COLO668 (cell line): ENCODE data around the gene MPND.

Source experiments
- DNase-seq: peaks from one replicate; lab custom pipeline; 2025; ENCODE audit not compliant: unreplicated experiment; lab: John Stamatoyannopoulos, UW

The MPND gene

GRCh38 chr19:4343370-4344307 lies at the start of gene MPND:
Gene MPND (plus strand): TSS chr19:4343562. CDS start chr19:4343594, 32 bp downstream.
- DNase-seq = peak; percentile 92

- no peak for DNase-seq
These were observed 49.0 kb upstream of the MPND start for GRCh38 chr19:4294389-4294788.

GRCh38 chr19:4295972-4296771 lies 47.2 kb upstream of the MPND start:
- no peak for DNase-seq

GRCh38 chr19:4297901-4298809 lies 45.2 kb upstream of the MPND start:
- DNase-seq = no peak

- no peak for DNase-seq
These were observed 44.4 kb upstream of the MPND start for GRCh38 chr19:4298810-4299550.

GRCh38 chr19:4300589-4300988 lies 42.8 kb upstream of the MPND start:
- DNase-seq = no peak

- no peak for DNase-seq
These were observed 41.6 kb upstream of the MPND start for GRCh38 chr19:4301590-4302242.

GRCh38 chr19:4302243-4302640 lies 41.1 kb upstream of the MPND start, which contains the start of gene TMIGD2:
Gene TMIGD2 (minus strand): TSS chr19:4302389. CDS start chr19:4302385, 4 bp downstream.
- no peak for DNase-seq

GRCh38 chr19:4303819-4304537 lies 39.4 kb upstream of the MPND start:
- DNase-seq = no peak

GRCh38 chr19:4304538-4305256 lies 38.7 kb upstream of the MPND start, which contains the start of gene FSD1:
Gene FSD1 (plus strand): TSS chr19:4304598. CDS start chr19:4304747, 149 bp downstream.
- peak; percentile 76 for DNase-seq

- DNase-seq = no peak
These were observed 38.1 kb upstream of the MPND start for GRCh38 chr19:4305257-4305612.

GRCh38 chr19:4305659-4306058 lies 37.7 kb upstream of the MPND start:
- no peak for DNase-seq

GRCh38 chr19:4310247-4311121 lies 32.9 kb upstream of the MPND start:
- DNase-seq = no peak

- no peak for DNase-seq
These were observed 29.4 kb upstream of the MPND start for GRCh38 chr19:4313847-4314490.

- no peak for DNase-seq
These were observed 26.4 kb upstream of the MPND start for GRCh38 chr19:4316956-4317355.

- no peak for DNase-seq
These were observed 24.9 kb upstream of the MPND start for GRCh38 chr19:4318460-4318859.
